Smooth muscle cell (in vitro differentiated cells): ENCODE results near the gene TTLL8. TPM values are rescaled to one million over a fixed set of nuclear protein-coding genes. Genes with fewer than 3 reads are reported as not detected.
"Not testable (repeated sequence)": the region's sequence is repeated elsewhere in the genome, so short reads cannot be mapped to it uniquely, and the experiment has no call there.

Experiments
- DNase-seq: peaks from one replicate; lab custom pipeline; 2025; ENCODE audit not compliant: unreplicated experiment; lab: John Stamatoyannopoulos, UW
- H2AFZ ChIP-seq: fragments of 200-600 bp; sonication (generic); 2 replicates; pipeline ENCODE4 v1.6.0; 2016; ENCODE audit warnings: antibody characterized with exemption, low read depth, mild to moderate bottlenecking
- H3F3A ChIP-seq: fragments of 200-600 bp; sonication (generic); 2 replicates; pipeline ENCODE4 v1.6.0; 2017; ENCODE audit warnings: antibody characterized with exemption, low read depth
- H3K27ac ChIP-seq: fragments of 200-600 bp; sonication (generic); 2 replicates; pipeline ENCODE4 v1.5.1; 2016; ENCODE audit warnings: low read depth, mild to moderate bottlenecking
- H3K27me3 ChIP-seq: fragments of 200-600 bp; sonication (generic); 2 replicates; pipeline ENCODE4 v1.6.1; 2016; ENCODE audit warnings: low read depth, mild to moderate bottlenecking
- H3K36me3 ChIP-seq: fragments of 200-600 bp; sonication (generic); 2 replicates; pipeline ENCODE4 v1.5.1; 2016; ENCODE audit warnings: low read depth
- H3K4me1 ChIP-seq: fragments of 200-600 bp; sonication (generic); 2 replicates; pipeline ENCODE4 v1.5.1; 2016; ENCODE audit warnings: low read depth
- H3K4me2 ChIP-seq: fragments of 200-600 bp; sonication (generic); 2 replicates; pipeline ENCODE4 v1.6.0; 2016; ENCODE audit warnings: mild to moderate bottlenecking
- H3K4me3 ChIP-seq: fragments of 200-600 bp; sonication (generic); 2 replicates; pipeline ENCODE4 v1.5.1; 2016; ENCODE audit warnings: mild to moderate bottlenecking
- H3K79me2 ChIP-seq: fragments of 200-600 bp; sonication (generic); 2 replicates; pipeline ENCODE4 v1.6.0; 2016; ENCODE audit warnings: low read depth, mild to moderate bottlenecking
- H3K9ac ChIP-seq: fragments of 200-600 bp; sonication (generic); 2 replicates; pipeline ENCODE4 v1.6.0; 2016; ENCODE audit warnings: low read depth
- H3K9me3 ChIP-seq: fragments of 200-600 bp; sonication (generic); replicated peaks from 2 replicates; pipeline ENCODE4 v1.5.1; 2016; ENCODE audit warnings: low read depth
- H4K20me1 ChIP-seq: fragments of 200-600 bp; sonication (generic); 2 replicates; pipeline ENCODE4 v1.6.0; 2016; ENCODE audit warnings: low read depth
- WGBS: methylation state at CpG from one replicate; pipeline ENCODE4 v1.1.7; 2016; ENCODE audit warnings: low lambda C conversion rate; 5-methylcytosine and 5-hydroxymethylcytosine counted together
- polyA plus RNA-seq: library from polyadenylated mRNA; unstranded; fragments of >200 nt; fragmentation: Nextera tagmentation; extraction: Ambion mirVana; gene quantifications from 2 replicates; pipeline ENCODE4 v1.2.1, GENCODE V29; 2016
- total RNA-seq: library from RNA; depleted of rRNA; stranded (reverse); fragments of >200 nt; gene quantifications from 2 replicates; pipeline ENCODE4 v1.2.3, GENCODE V29; 2014
- TF ChIP-seq, protein P1 (sequence below): fragments of 200-600 bp; sonication (generic); IDR thresholded peaks from 2 replicates; pipeline ENCODE4 v1.5.1; 2017; ENCODE audit warnings: borderline replicate concordance, mild to moderate bottlenecking, antibody characterized with exemption; ENCODE audit not compliant: insufficient read depth, poor library complexity, severe bottlenecking

Gene TTLL8
- total and polyA plus RNA-seq, 2 experiments from 2014 or later, result 0.10 TPM; not detected in 1

DNA sequence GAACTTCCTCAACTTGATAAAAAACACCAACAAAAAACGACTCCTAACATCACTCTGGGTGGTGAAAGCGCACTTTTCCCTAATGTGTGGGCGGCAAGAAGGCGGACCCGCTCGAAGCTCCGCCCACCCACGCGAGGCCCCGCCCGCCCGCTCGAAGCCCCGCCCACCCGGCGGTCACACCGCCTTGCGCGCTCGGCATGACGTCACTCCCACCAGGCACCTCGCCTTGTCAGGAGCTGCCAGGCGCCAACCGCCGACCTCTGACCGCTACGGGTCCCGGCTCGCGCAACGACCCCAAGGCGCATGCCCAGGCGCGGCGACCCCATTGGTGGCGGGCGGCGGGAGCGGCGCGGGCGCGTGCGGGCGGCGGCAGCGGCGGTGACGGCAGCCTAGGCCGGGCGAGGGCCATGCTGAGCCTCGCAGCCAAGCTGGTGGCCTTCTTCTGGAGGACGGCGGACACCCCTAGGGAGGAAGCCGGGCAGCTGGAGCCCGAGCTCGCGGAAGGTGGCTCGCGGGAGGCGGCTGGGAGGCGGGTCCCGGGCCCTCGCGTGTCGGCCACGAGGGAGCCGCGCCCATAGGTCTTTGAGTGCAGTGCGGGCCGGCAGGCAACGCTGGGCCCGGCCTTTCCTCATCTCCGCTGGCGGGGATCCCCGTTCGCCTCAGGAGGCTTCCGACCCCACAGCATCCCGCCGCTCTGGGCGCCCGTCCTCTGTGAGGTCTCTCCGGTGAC, 31.7 kb upstream of the TTLL8 start, which contains the start of gene MOV10L1:
Gene MOV10L1, plus strand, starts transcription at position 325 of the 730 bp plus-strand sequence. Its CDS starts 83 bp downstream, at position 408.
- no peaks in the 10 kb centered on the region for H3K79me2 ChIP-seq
- no peak within 1 kb of the TSS for H3K27ac ChIP-seq
- peaks cover 6% of the 10 kb centered on the region for H3K4me1 ChIP-seq
- no peaks in the 10 kb centered on the region for H3K27me3 ChIP-seq
- no peaks in the 10 kb centered on the region for H3K9me3 ChIP-seq
- H2AFZ ChIP-seq, result no peak within 1 kb of the TSS
- TF ChIP-seq, protein P1, sequence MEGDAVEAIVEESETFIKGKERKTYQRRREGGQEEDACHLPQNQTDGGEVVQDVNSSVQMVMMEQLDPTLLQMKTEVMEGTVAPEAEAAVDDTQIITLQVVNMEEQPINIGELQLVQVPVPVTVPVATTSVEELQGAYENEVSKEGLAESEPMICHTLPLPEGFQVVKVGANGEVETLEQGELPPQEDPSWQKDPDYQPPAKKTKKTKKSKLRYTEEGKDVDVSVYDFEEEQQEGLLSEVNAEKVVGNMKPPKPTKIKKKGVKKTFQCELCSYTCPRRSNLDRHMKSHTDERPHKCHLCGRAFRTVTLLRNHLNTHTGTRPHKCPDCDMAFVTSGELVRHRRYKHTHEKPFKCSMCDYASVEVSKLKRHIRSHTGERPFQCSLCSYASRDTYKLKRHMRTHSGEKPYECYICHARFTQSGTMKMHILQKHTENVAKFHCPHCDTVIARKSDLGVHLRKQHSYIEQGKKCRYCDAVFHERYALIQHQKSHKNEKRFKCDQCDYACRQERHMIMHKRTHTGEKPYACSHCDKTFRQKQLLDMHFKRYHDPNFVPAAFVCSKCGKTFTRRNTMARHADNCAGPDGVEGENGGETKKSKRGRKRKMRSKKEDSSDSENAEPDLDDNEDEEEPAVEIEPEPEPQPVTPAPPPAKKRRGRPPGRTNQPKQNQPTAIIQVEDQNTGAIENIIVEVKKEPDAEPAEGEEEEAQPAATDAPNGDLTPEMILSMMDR, result no peak
- no peak within 1 kb of the TSS for H3K9ac ChIP-seq
- no peaks in the 10 kb centered on the region for H3K36me3 ChIP-seq
- WGBS, result 89% methylated on average over 56 of the region's 83 CpGs
- H3F3A ChIP-seq, result peaks cover 11% of the 10 kb centered on the region
- H3K4me3 ChIP-seq, result no peak within 1 kb of the TSS
- DNase-seq, result no peak
- no peak within 1 kb of the TSS for H3K4me2 ChIP-seq
- no peaks in the 10 kb centered on the region for H4K20me1 ChIP-seq

DNA sequence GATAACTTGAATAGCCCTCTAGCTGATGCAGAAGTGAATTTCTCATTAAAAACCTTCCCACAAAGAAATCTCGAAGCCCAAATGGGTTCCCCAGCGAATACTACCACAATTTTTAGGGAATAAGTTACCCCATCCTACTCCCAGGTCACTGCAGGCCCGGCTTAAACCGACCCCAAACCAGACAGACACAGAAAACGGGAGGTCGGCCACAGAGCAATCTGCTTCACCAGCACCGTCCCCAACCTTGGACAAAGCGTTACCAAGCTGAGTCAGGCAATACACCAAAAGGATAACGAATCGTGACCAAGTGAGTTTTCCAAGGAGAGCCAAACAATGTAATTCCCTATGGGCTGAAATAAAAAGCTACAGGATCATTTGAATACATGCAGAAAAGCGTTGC, 31.1 kb upstream of the TTLL8 start:
- H3K27me3 ChIP-seq, result no peaks in the 10 kb centered on the region
- H3K9ac ChIP-seq, result no peak overlapping the region
- H3F3A ChIP-seq, result peaks cover 14% of the 10 kb centered on the region
- H3K4me2 ChIP-seq, result no peak overlapping the region
- peaks cover 8% of the 10 kb centered on the region for H3K4me1 ChIP-seq
- no peaks in the 10 kb centered on the region for H4K20me1 ChIP-seq
- no peak overlapping the region for H3K27ac ChIP-seq
- 92% methylated on average over 11 of the region's 11 CpGs for WGBS
- H3K9me3 ChIP-seq, result no peaks in the 10 kb centered on the region
- H3K36me3 ChIP-seq, result no peaks in the 10 kb centered on the region
- no peak overlapping the region for H3K4me3 ChIP-seq
- TF ChIP-seq, protein P1, result no peak
- H2AFZ ChIP-seq, result no peak overlapping the region
- DNase-seq, result no peak
- H3K79me2 ChIP-seq, result no peaks in the 10 kb centered on the region

DNA sequence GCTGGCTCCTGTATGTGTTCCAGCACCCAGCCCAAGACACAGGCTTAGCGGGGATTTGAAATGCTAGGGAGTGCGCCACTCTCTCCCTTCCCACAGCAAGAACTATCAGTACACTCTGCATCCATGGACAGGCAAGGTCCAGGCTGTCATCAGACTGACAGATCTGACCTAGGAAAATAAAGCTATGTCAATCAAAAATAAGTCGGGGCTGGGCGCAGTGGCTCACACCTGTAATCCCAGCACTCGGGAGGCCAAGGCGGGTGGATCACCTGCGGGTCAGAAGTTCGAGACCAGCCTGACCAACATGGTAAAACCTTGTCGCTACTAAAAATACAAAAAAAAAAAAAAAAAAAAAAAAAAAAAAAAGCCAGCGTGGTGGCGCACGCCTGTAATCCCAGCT, 30.0 kb upstream of the TTLL8 start:
- Histone ChIP-seq H2AFZ (no peak overlapping the region), H3F3A (peaks cover 14% of the 10 kb centered on the region), H3K9ac (no peak overlapping the region), H3K79me2 (no peaks in the 10 kb centered on the region), H3K27me3 (no peaks in the 10 kb centered on the region), H3K4me3 (no peak overlapping the region), H3K27ac (no peak overlapping the region), H4K20me1 (no peaks in the 10 kb centered on the region), H3K36me3 (no peaks in the 10 kb centered on the region), H3K9me3 (no peaks in the 10 kb centered on the region), H3K4me2 (no peak overlapping the region), H3K4me1 (peaks cover 8% of the 10 kb centered on the region)
- 98% methylated on average over 12 of the region's 12 CpGs for WGBS
- TF ChIP-seq, protein P1, result no peak
- no peak for DNase-seq

DNA sequence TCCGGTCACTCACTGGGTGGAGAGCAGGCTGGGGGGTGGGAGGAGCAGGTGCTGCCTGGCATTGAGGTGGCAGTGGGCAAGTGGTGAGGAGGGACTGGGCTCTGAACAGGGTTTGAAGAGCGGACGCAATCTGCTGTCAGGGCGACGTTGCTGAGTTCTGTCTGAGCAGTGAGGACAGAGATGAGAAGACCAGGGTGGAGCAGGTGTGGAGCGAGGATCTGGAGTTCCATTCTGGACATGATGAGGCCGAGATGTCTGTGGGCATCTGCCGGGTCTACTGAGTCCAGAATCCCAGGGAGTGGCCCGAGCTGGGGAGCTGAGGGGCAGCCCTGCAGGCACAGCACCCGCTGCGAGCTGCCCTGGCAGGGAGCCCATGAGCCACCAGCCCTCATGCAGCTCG, 29.5 kb upstream of the TTLL8 start:
- H3K27ac ChIP-seq, result no peak overlapping the region
- peaks cover 8% of the 10 kb centered on the region for H3K4me1 ChIP-seq
- no peaks in the 10 kb centered on the region for H4K20me1 ChIP-seq
- no peak overlapping the region for H3K9ac ChIP-seq
- no peak overlapping the region for H2AFZ ChIP-seq
- no peak overlapping the region for H3K4me2 ChIP-seq
- peaks cover 14% of the 10 kb centered on the region for H3F3A ChIP-seq
- no peaks in the 10 kb centered on the region for H3K79me2 ChIP-seq
- DNase-seq, result no peak
- TF ChIP-seq, protein P1, result no peak
- H3K36me3 ChIP-seq, result no peaks in the 10 kb centered on the region
- H3K27me3 ChIP-seq, result no peaks in the 10 kb centered on the region
- WGBS, result 98% methylated on average over 12 of the region's 12 CpGs
- no peaks in the 10 kb centered on the region for H3K9me3 ChIP-seq
- H3K4me3 ChIP-seq, result no peak overlapping the region

DNA sequence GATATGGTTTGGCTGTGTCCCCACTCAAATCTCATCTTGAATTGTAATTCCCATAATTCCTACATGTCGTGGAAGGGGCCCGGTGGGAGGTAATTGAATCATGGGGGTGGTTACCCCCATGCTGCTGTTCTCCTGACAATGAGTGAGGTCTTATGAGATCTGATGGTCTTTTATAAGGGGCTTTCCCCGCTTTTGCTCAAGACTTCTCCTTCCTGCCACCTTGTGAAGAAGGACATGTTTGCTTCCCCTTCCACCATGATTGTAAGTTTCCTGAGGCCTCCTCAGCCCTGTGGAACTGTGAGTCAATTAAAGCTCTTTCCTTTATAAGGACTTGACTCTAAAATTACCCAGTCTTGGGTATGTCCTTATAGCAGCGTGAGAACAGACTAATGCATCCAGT, 28.9 kb upstream of the TTLL8 start:
- H3K36me3 ChIP-seq, H3K79me2 ChIP-seq, H3K9me3 ChIP-seq, H3K27me3 ChIP-seq, H3K9ac ChIP-seq, H2AFZ ChIP-seq, H3K27ac ChIP-seq, H3K4me1 ChIP-seq, H4K20me1 ChIP-seq, H3K4me3 ChIP-seq, H3K4me2 ChIP-seq, DNase-seq: not testable (repeated sequence)
- peaks cover 14% of the 10 kb centered on the region for H3F3A ChIP-seq
- WGBS, result 78% methylated on average over 4 of the region's 4 CpGs
